ENCODE results near the gene INSYN2A.

INSYN2A gene

GRCh38 chr10:127195041-127195506 lies 1.3 kb downstream of the INSYN2A start:
- DNase-seq = no peak

- DNase-seq = no peak
Observed at GRCh38 chr10:127194599-127194998, 1.8 kb downstream of the INSYN2A start.

DNA sequence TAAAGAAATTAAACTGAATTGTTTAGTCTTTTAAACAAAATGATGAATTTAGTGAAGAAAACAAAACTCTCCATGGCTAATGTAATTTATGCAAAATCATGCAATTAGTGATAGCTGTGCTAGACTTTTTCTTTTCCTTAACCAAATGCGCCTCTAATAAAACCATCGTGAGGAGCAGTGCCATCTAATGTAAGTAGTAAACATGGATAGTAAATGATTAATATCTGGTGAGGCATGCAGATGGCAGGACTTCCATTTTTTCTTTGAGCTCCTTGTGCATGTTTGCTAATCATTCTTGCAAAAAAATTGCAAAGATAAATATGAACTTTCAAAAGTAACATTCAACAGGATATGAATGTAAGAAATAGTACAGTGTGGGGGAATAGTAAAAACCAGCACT lies 2.3 kb downstream of the INSYN2A start:
- DNase-seq = no peak

- no peak for DNase-seq
Observed at GRCh38 chr10:127193125-127193524, 3.3 kb downstream of the INSYN2A start.

- no peak for DNase-seq
Observed at GRCh38 chr10:127190427-127190826, 6.0 kb downstream of the INSYN2A start.

DNA sequence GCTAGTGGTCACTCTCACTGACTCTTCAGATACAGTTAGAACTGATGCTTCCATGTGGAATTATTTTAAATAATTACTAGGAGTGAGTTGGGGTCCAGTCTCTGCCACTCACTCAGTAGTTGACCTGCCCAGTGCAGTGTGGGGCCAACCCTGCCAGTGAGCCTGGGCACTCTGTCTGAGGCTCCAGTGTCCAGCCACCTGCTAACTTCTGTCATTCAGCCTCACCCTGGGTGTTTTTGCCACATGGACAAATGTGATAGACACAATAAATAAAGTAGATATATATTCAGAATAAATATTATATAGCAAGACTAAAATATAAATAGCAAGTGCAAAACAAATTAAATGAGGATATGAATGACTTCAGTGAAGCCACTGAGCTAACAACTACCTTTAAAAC lies 7.2 kb downstream of the INSYN2A start:
- DNase-seq = no peak

DNA sequence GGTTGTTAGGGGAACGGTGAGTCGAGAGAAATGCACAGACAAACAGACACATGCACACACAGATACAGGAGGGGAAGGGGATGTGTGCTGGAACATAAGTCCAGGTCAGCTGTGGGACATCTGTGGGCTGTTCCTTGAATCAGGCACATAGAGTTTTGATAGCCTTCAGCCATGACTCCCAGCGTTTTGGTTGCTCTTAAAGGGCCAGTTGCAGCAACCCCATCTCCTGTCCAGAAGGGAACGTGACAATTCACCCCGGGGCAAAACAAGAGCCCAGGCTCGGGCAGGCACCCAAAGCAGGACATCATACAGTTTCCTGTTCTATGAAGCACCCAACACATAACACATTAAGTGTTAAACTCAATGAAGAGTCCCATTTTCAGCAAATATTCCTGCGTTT lies 9.6 kb downstream of the INSYN2A start:
- DNase-seq = no peak

GRCh38 chr10:127184582-127184981 lies 11.8 kb downstream of the INSYN2A start:
- no peak for DNase-seq

- no peak for DNase-seq
Observed at GRCh38 chr10:127182161-127182560, 14.2 kb downstream of the INSYN2A start.

DNA sequence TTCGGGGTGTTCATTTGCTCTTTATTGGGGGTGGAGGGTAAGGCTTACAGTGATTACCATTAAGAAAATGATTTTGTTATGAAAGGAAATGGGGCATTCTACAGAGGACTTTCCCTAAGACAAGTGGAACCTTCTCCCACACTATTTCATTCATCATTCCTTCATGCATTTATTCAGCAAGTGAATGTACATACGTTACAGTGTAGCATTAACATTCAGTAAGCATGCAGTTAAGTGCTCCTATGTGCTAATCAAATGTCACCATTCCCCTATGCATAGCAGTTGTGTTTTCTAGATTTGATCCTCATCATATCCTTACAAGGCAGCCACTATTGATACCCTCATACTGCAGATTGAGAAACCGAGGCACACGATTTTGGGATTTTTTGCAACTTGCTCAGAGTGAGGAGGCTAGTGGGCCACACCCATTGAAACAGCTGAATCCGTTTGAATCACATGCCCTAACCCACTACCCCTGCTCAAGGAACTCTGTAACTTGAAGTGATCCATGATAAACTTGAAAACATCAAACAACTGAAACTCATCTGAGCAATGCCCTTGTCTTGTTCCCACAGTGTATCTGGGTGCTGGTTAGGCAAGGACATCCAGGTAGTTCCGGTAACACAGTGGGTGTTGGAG lies 16.7 kb downstream of the INSYN2A start:
- DNase-seq = no peak

- DNase-seq = no peak
Observed at GRCh38 chr10:127176649-127177048, 19.7 kb downstream of the INSYN2A start.

DNA sequence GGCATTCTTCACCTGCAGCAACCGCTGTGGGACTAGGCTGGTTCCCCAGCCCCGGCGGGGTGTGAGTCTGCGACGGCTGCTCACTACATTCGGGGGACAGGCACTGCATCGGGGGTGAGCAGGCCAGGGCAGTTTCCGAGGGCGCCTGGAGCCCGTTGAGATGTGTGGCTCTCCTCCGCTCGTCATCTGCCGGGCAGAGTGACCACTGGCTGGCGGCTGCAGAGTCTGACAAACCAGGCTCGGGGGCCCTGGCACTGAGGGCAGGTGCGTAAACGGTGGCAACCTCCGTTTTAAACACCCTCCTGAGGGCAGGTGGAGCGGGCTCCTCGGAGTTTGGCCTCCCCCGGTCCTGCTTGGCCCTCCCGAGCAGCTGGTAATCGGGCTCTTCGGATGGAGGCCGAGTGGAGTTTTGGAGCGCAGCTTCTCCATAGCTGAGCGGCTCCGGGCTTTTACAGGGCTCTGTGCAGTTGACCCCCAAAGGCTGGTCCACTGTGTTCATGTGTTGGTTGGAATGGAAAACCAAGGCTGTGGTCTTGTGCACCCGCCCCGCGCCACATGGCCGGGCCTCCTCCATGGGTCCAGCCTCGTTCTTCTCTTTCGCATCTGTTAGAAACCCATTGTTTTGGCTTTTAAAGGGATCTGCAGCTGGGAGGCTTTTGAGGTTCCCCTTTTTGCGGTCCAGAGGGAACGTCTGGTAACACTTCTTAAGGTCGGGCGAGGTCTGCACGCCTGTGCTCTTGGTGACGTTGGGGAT lies 20.9 kb downstream of the INSYN2A start:
- no peak for DNase-seq

DNA sequence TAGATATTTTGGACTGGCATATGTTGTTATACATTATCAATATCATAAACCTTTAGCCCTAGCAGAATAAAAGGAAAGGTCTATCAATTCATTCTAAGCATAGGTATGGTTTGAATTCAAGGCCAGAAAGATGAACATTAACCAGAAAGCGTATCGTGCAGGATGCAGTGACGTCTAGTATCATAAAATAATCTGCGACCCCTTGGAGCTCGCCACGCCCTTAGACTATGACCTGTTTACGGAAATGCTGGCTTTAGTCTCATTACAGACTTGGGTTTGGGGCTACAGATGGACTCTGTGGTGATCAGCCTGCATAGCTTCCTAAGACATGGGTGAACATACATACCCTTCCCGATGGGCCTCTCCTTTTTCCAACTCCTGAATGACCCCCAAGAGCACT lies 21.5 kb downstream of the INSYN2A start:
- DNase-seq = no peak

DNA sequence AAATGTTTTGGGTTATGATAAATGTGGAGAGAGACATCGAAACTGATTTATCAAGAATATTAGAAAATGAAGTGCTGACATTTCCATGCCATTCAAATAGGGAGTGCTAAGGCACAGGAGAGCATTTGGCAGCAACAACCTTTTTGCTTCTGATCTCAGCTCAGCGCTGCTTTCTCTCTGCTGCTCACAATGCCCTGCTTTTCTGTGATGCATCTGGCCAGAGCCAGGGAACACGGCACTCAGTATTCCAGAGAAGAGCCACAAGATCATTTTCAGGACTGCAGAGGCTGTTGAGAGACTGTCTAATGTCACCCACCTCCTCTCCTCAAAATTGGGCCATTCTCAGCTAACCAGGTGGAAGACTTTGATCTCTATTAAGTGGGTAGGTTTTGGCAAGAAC lies 28.1 kb downstream of the INSYN2A start:
- no peak for DNase-seq

GRCh38 chr10:127162841-127163240 lies 33.5 kb downstream of the INSYN2A start:
- DNase-seq = no peak

DNA sequence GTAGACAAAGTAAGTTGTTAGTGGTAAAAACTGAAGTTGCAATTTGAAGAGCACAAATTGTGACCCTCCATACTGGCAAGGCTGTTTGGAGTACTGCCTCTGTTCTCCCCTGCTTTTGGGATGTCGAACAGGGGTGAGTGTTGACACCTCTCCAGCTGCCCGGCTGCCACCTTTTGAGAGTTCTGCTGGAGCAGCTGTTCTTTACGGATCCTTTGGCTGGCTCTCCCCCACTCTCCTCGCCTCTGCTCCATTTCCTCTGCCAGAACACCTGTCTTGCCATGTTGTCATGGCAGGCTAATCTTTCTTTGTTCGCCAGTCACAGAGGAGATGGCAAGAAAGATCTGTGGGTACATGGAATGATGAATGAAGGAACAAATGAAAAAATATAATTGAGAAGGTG lies 34.9 kb downstream of the INSYN2A start:
- no peak for DNase-seq

DNA sequence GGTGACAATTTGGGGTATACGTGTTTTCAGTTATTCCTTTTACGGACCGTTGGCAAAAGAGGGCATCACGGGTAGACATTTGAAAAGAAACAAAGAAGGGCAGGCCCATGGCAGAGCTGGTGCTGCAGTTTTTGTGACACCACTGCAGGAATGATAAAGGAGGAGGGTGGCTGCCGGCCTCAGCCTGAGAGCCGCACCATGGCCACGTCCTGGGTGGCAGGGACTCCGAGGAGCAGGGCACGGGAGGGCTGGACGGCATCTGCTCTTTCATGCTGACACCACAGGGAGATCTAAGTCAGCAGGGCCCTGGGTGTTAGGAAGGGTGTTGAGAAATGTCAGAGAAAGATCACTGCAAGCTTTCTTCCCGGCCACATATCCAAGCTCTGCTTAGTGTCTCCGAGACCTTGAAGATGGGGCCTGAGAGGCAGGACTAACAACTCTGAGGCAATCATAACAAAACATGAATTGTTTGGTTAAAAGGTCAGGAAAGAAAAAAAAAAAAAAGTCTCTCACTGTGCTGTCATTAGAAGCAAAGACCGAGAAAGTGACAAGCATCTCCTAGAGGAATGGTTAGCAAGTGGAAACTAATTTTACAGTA lies 36.6 kb downstream of the INSYN2A start:
- DNase-seq = no peak

- no peak for DNase-seq
Observed at GRCh38 chr10:127158662-127159061, 37.7 kb downstream of the INSYN2A start.

- no peak for DNase-seq
Observed at GRCh38 chr10:127157506-127158200, 38.7 kb downstream of the INSYN2A start.

DNA sequence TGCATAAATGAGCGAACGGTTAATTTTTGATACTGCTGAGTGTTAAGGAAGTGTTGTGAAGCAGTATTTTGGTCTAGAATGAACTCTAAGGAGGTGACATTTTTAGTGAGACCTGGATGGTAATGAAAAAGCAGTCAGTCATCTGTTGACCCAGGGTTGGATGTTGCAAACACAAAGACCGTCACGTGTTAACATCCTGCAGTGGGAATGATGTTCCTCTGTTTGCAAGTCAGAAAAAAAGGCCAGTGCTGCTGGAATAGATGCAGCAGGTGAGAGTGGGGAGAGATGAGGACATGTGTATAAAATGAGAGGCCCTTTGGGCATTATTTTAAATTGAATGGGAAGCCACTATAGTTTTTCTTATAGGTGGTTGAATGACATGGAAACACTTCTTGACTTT lies 39.3 kb downstream of the INSYN2A start:
- DNase-seq = no peak

DNA sequence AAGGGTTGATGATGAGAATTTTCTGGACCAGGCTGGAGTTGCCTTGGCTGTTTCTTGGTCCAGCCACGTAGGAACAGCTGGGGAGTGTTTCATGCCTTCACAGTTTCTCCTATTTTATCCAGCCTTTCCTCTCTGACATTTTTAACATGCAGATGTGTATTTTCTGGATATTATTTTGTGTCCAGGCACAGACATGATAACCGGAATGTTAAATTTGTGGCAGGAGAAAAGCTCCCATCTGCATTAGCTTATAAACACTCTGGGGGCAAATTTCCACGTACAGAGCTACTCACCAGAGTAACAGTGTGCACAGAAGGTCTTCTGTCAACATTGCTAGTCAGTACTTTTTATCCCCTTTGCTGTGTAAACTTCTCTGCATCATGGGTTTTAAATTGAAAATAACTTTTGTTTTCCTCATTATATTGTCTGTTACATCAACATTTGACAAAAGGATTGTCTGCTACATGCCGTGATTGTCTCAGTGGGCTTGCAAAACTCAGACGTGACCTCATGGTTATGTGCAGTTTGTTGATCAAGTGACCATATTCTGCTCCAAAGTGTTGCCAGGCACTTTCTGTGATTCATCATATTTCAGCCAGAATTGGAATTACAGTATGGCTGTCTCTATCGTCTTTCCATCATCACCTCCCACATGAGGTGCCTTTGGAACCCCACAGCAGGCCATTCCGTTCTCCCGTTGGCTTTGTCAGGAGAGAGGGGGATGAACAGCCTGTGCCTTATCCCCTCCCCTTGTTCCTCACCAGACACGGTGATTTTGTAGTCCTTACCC lies 41.4 kb downstream of the INSYN2A start:
- no peak for DNase-seq

- no peak for DNase-seq
Observed at GRCh38 chr10:127153181-127153580, 43.2 kb downstream of the INSYN2A start.

Measured in stimulated activated CD4-positive, alpha-beta T cell treated with anti-CD3 and anti-CD28 coated beads, Interleukin-2, amount 100 ng/mL, for 24 hours (primary cell).